GM12878 (cell line): ENCODE measurements around the gene CEP68. TPM values are rescaled to one million over a fixed set of nuclear protein-coding genes. Genes with fewer than 3 reads are reported as not detected.

Experiments used
- ATAC-seq: fragments of 200-7000 bp; cut with Tn5 transposase; 3 replicates; pipeline ENCODE4 v1.9.1; 2020; ENCODE audit warnings: mild to moderate bottlenecking, moderate library complexity
- BruUV-seq: library from RNA; stranded (reverse); fragments of 400-500 nt; replicated peaks from 2 replicates; lab custom pipeline; 2021; lab: Mats Ljungman, UMichigan
- CTCF ChIA-PET: fragments of 300-600 bp; sonication (Branson Sonifier 250); formaldehyde crosslinking; extraction: SDS; loops from one replicate; lab custom pipeline; 2021; ENCODE audit warnings: inconsistent platforms; lab: Yijun Ruan, JAX
- POLR2A ChIA-PET: fragments of 350-600 bp; formaldehyde crosslinking; extraction: SDS; loops from one replicate; lab custom pipeline; 2021; ENCODE audit warnings: inconsistent platforms; lab: Charles Lee
- RAD21 ChIA-PET: fragments of 300-600 bp; sonication (Branson Sonifier 250); formaldehyde crosslinking; loops from one replicate; lab custom pipeline; 2023; ENCODE audit warnings: antibody characterized with exemption; ENCODE audit not compliant: unreplicated experiment; lab: Charles Lee
- SMC1A ChIA-PET: fragments of 300-600 bp; sonication (Branson Sonifier 250); formaldehyde crosslinking; loops from one replicate; lab custom pipeline; 2023; ENCODE audit not compliant: unreplicated experiment, uncharacterized antibody; lab: Charles Lee
- DNase-seq: peaks from one replicate; pipeline ENCODE4 v3.0.0-alpha.2; 2011; ENCODE audit warnings: low read depth, low spot score
- FAIRE-seq: peaks from 3 replicates; lab custom pipeline; 2011; peaks lifted over from hg19 to GRCh38; lab: Jason Lieb, UNC
- H2AFZ ChIP-seq: 2 replicates; pipeline ENCODE4 v1.6.0; 2011; ENCODE audit warnings: low read depth, low read length, control low read depth; ENCODE audit not compliant: control insufficient read depth
- H3K27ac ChIP-seq: 2 replicates; pipeline ENCODE4 v1.5.1; 2011; ENCODE audit warnings: control low read depth; ENCODE audit not compliant: control insufficient read depth, insufficient read depth
- H3K27me3 ChIP-seq, 2 experiments: replicated peaks in 1 of 2; 2 replicates each; pipeline versions ENCODE4 v1.6.0 to v1.6.1; 2011; ENCODE audit warnings: low read length in 1 of 2; ENCODE audit not compliant: control insufficient read depth in 2 of 2, insufficient read depth in 2 of 2
- H3K36me3 ChIP-seq, 2 experiments: 2 replicates each; pipeline ENCODE4 v1.5.1; 2011; ENCODE audit warnings: low read length in 1 of 2; ENCODE audit not compliant: control insufficient read depth in 2 of 2, insufficient read depth in 2 of 2
- H3K4me1 ChIP-seq: 2 replicates; pipeline ENCODE4 v1.6.1; 2011; ENCODE audit warnings: mild to moderate bottlenecking, low read length, moderate library complexity, mixed read lengths; ENCODE audit not compliant: control insufficient read depth, insufficient read depth
- H3K4me2 ChIP-seq: 2 replicates; pipeline ENCODE4 v1.6.0; 2011; ENCODE audit warnings: control low read depth; ENCODE audit not compliant: control insufficient read depth, insufficient read depth
- H3K4me3 ChIP-seq: fragments of 200-600 bp; sonication (generic); 2 replicates; pipeline ENCODE4 v1.5.1; 2016
- H3K79me2 ChIP-seq: 2 replicates; pipeline ENCODE4 v1.6.0; 2011; ENCODE audit warnings: low read length; ENCODE audit not compliant: control insufficient read depth, insufficient read depth
- H3K9ac ChIP-seq: 2 replicates; pipeline ENCODE4 v1.8.0; 2011; ENCODE audit warnings: low read length, control low read depth, mixed read lengths; ENCODE audit not compliant: control insufficient read depth, insufficient read depth
- H3K9me3 ChIP-seq: replicated peaks from 3 replicates; pipeline ENCODE4 v1.5.1; 2011; ENCODE audit warnings: mild to moderate bottlenecking, low read length; ENCODE audit not compliant: control insufficient read depth, insufficient read depth
- H4K20me1 ChIP-seq: 2 replicates; pipeline ENCODE4 v1.6.0; 2011; ENCODE audit not compliant: control insufficient read depth, insufficient read depth
- CBX5 ChIP-seq: sonication (generic); IDR thresholded peaks from 2 replicates; pipeline ENCODE4 v1.6.1; 2016; ENCODE audit warnings: low read depth, moderate library complexity, mild to moderate bottlenecking, inconsistent platforms
- NFYB ChIP-seq: IDR thresholded peaks from 2 replicates; pipeline ENCODE4 v1.6.1; 2011; ENCODE audit warnings: low read depth, mild to moderate bottlenecking, low read length, improper control_type of control experiment, moderate library complexity; ENCODE audit not compliant: insufficient read depth
- SMC3 ChIP-seq: IDR thresholded peaks from 2 replicates; pipeline ENCODE4 v1.6.1; 2011; ENCODE audit warnings: low read length, improper control_type of control experiment, borderline replicate concordance
- ZBTB33 ChIP-seq: fragments of 450-650 bp; IDR thresholded peaks from 2 replicates; pipeline ENCODE4 v1.6.1; 2017; ENCODE audit warnings: mild to moderate bottlenecking
- WGBS: methylation state at CpG from one replicate; pipeline ENCODE4 v1.1.6; 2016; ENCODE audit warnings: low lambda C conversion rate; ENCODE audit not compliant: insufficient replicate concordance, insufficient coverage; ENCODE audit errors: missing lambda C conversion rate; 5-methylcytosine and 5-hydroxymethylcytosine counted together
- in situ Hi-C: fragments of 300-500 bp; cut with MboI; formaldehyde crosslinking; loops from 9 replicates; pipeline ENCODE4 v1.14.3; 2018; ENCODE audit warnings: mixed read lengths
- intact Hi-C: fragments of 100-400 bp; cut with micrococcal nuclease; formaldehyde crosslinking; loops from one replicate; pipeline ENCODE4 v1.14.2; 2022; ENCODE audit not compliant: unreplicated experiment
- polyA plus RNA-seq, 11 experiments: library from polyadenylated mRNA; depleted of rRNA in 4 of 11; unstranded in 6 of 11; stranded (reverse) in 5 of 11; fragments of >200 nt; fragmentation: Nextera tagmentation in 4 of 11; fragmentation: Illumina TruSeq in 1 of 11; extraction: Ambion mirVana in 4 of 11; extraction: Trizol in 1 of 11; gene quantifications; 1 replicate in 1 of 11; 2 replicates in 10 of 11; pipeline versions ENCODE4 v1.2.1 to v1.2.3, GENCODE V29; 2011 to 2016; ENCODE audit warnings: inconsistent platforms in 2 of 11, missing spikeins in 2 of 11, low read depth in 1 of 11
- total RNA-seq, 4 experiments: library from RNA; depleted of rRNA in 3 of 4; stranded (reverse); fragments of >200 nt in 3 of 4; fragmentation: Illumina TruSeq in 1 of 4; extraction: Trizol in 1 of 4; gene quantifications; 2 replicates each; pipeline versions ENCODE4 v1.2.1 to v1.2.3, GENCODE V29; 2013 to 2021

CEP68 gene
- total and polyA plus RNA-seq, 10 of the 15 experiments (the other 5 are each of a cell fraction or from before 2014, with no cell fraction given), result 1.1 to 11.1 (median 7.4) TPM

- ChIA-PET SMC1A (interaction anchor here (0.9 to 1.4 kb wide), 5 partner anchors 8 to 202 kb away, joined by 3 to 7 read pairs (median 3); no protein-coding TSS in a partner anchor), RAD21 (interaction anchor here (2.6 kb wide), 1 partner anchor 11 kb away, joined by 15 read pairs; no protein-coding TSS in a partner anchor), CTCF (interaction anchor here (0.8 to 3.9 kb wide), 7 partner anchors 20 to 139 kb away, joined by 3 to 28 read pairs (median 3); no protein-coding TSS in a partner anchor), POLR2A (interaction anchor here (1.3 kb wide), 1 partner anchor 11 kb away, joined by 4 read pairs; the partner anchor contains the start of gene CEP68)
- Histone ChIP-seq H3K9me3 (peaks cover 22% of the 10 kb centered on the region), H2AFZ (no peak overlapping the region), H3K4me2 (no peak overlapping the region), H4K20me1 (no peaks in the 10 kb centered on the region), H3K9ac (no peak overlapping the region), H3K4me1 (peaks cover 2% of the 10 kb centered on the region; the same call in 1 of the 2 replicates), H3K4me3 (no peak overlapping the region), H3K27ac (no peak overlapping the region), H3K27me3 (no peaks in the 10 kb centered on the region), H3K36me3 (no peaks in the 10 kb centered on the region), H3K79me2 (no peaks in the 10 kb centered on the region)
- intact Hi-C loops (loop anchor here (5.0 kb wide), 3 partner anchors 292 to 717 kb away; no protein-coding TSS in a partner anchor), in situ Hi-C loops (no loop called here)
- BruUV-seq, result no TSS peak
- WGBS, result 96% methylated on average over 7 of the region's 7 CpGs
- DNase-seq, result no peak
- FAIRE-seq, result no peak
- no peak for ATAC-seq
- TF ChIP-seq ZBTB33, result 0 out of 2 replicates have a peak, but pooled peaks have one; percentile 48
- no peak for TF ChIP-seq NFYB
- peak; percentile 60; the same call in 1 of the 2 replicates for TF ChIP-seq CBX5
- no peak for TF ChIP-seq SMC3
Measured at GRCh38 chr2:65044097-65044735, 12.0 kb upstream of the CEP68 start.
